GM18867 (cell line): ENCODE results near the gene COL5A1.

Source experiments
- ATAC-seq: cut with Tn5 transposase; IDR thresholded peaks from one replicate; pipeline ENCODE4 v1.9.1; 2021; ENCODE audit warnings: mild to moderate bottlenecking, moderate library complexity; ENCODE audit not compliant: unreplicated experiment

COL5A1 gene

DNA sequence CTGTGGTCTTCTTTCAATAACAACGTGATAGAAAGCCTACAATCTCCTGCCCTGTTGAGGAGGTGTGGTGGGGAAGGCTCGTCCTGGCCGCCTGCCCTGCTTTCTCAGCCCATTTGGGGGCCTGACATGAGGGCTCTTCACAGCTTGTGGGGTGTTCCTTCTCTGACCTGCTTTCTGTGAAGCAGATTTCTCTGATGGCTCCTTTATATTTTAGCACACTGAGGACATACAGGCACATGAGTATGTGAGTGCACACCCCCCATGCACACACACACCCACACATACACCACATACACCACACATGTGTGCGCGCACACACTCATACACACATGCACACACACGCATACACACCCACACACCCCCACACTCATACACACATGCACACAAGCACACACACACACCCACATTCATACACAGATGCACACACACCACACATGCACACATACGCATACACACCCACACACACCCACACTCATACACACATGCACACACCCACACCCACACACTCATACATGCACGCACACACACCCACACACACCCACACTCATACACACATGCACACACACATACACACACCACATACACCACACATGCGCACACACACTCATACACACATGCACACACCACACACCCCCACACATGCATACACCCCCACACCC, 117.5 kb downstream of the COL5A1 start:
- ATAC-seq, result no peak

DNA sequence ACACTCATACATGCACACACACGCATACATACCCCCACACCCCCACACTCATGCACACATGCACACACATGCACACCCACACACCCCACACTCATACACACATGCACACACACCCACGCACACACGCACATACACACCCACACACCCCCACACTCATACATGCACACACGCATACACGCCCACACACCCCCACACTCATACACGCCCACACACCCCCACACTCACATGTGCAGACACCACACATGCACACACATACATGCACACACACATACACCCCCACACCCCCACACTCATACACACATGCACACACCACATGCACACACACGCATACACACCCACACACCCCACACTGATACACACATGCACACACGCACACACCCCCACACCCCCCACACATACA, 118.3 kb downstream of the COL5A1 start:
- no peak for ATAC-seq

DNA sequence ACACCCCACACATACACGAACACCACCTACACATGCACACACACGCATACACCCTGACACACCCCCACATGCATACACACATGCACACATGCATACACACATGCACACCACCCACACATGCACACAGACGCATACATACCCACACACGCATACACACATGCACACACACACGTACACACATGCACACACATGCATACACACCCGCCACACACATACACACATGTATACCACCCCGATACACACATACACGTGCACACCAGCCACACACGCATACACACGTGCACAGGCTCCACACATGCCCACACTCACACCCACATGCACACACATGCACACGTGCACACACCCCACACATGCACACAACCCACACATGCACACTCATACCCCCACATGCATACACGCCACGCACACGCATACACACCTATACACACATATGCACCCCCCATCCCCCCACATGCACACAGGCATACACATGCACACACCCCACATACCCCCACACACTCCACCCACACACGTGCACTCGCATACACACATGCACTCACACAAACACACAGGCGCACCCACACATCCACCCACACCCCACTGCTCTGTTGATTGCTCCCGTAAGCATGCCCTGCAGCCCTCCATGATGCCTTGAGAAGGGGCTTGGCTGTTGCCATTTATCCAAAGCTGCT, 119.3 kb downstream of the COL5A1 start:
- ATAC-seq, result no peak

DNA sequence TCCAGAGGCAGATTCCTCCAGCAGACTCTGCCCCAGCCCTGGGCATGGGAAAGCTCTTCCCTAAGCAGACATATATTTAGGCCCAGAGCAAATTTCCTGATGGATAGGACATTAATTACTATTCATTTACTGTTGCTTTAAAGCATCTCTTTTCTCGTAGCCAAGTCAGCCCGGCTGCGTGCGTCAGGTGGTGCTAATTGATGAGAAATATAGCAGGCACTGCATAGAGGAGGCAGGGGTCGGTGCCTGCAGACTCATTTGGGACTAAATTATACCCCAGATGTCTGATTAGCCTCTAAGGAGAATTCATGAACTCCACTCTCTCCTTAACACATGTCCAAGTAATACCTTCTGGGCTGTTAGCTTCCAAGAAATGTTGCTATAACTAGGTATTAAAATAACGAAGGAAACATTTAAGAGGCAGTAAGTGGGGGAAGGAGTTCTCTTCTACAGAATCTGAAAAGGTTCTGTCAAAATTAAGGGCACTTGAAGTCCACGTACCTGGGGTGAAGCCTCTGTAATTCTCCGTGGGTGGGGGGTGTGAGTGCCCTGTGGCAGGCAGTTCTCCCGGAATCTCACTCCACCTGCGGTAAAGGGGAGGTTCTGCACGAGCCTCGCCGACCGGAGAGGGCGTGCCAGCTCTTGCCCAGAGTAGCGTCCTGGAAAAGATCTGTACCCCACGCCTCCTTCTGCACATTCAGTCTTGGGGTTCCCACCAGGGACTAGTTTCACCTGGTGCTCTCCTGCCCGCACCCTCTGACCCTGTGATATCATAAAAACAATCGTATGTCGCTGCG, 123.1 kb downstream of the COL5A1 start:
- no peak for ATAC-seq

- ATAC-seq, result no peak
These were observed 124.2 kb downstream of the COL5A1 start for GRCh38 chr9:134765785-134766184.

DNA sequence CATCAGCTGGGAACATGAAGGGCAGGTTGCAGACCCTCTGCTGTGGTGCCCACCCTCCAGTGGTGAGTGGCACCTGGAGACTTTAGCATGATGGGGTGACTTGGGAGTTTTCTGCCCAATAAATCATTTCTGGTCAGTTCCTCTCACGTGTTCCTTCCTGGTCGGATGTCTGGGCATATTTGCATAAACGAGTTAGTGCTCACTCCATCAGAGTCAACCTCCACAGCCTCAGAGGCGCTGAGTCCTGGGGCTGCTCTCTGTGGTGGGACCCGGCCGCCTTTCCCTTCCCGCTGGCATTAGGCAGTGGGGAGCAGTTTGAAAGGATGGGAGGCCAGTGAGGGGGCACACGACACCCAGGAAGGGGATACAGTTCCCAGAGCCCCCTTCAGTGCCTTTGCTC, 125.0 kb downstream of the COL5A1 start:
- ATAC-seq, result no peak

GRCh38 chr9:134768332-134768708, 126.7 kb downstream of the COL5A1 start:
- no peak for ATAC-seq

- no peak for ATAC-seq
These were observed 127.2 kb downstream of the COL5A1 start for GRCh38 chr9:134768709-134769351.

GRCh38 chr9:134770972-134771971, 129.7 kb downstream of the COL5A1 start:
- ATAC-seq, result no peak

GRCh38 chr9:134772331-134772730, 130.7 kb downstream of the COL5A1 start:
- no peak for ATAC-seq

DNA sequence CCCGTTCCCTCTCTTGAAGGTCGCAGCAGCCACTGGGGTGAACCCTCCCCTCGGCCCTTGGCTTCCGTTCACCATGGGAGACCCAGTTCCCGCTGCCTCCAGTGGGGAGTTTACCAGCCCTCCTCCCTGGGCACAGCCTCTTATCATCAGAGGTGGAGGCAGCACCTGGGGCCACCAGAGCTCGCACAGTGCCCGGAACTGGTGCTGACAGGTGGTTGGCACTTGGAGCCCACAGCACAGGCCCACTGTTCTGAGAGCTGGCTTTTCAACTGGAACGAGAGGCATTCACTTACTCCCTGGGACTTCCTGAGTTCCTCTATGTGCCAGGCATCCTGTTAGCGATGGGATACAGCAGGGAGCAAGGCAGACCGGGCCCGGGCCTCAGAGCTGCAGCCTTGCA, 132.2 kb downstream of the COL5A1 start:
- no peak for ATAC-seq

DNA sequence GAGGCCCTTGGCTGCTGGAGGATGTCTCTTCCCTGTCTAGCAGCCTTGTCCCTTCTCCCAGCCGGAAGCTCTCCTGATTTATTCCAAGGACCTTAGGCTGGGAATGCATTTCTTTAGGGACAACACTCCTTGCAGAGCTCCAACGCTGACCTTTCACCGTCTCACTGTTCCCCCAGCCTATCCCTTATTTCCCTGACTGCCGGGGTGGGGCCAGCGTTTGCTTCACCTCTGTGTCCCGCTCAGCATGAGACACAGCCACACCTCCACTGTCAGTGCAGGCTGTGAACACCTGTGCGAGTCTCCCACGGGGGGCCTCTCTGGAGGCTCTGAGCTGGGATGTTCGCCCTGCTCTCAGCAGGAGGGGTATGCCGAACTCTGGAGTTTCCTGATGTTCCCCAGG, 132.8 kb downstream of the COL5A1 start:
- ATAC-seq, result no peak

- ATAC-seq, result no peak
These were observed 133.7 kb downstream of the COL5A1 start for GRCh38 chr9:134775081-134775951.

- no peak for ATAC-seq
These were observed 134.6 kb downstream of the COL5A1 start for GRCh38 chr9:134776080-134776796.

DNA sequence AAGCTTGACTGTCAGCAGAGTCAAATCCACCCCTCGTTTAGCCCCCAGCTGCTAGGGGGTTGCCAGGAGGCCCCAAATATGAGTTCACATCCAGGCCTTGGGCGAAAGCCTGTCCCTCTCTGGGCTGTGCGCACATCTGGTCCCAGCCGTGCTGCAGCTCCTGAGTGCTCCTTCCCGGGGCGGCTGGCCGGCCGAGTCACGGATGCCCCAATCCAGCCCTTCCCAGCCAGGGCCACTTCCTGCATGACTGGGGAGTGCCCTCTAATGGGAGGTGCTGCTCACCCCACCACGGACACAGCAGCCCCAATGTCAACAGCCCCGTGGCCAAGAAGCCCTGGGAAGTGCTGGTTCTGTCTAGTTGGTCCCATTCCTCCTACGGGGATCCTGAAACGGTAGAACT, 135.6 kb downstream of the COL5A1 start:
- ATAC-seq, result no peak

DNA sequence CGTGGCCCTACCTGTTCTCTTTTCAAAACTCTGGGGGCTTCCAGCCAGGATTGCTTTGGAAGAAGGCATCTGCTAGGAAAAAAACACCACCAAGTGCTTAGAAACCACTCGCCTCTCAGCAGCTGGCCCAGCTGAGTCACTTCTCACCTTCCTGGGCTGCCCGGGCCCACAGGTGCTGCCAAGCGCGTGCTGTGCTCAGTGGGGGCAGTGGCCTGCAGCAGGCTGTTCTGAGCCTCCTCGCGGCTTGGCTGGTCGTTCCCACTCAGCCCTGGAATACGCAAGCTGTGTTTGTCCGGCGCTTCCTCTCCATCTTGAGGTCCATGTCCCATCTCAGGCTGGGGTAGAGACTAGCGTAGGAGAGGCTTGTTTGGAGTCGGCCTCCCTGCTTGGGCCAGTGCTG, 136.6 kb downstream of the COL5A1 start:
- no peak for ATAC-seq

- no peak for ATAC-seq
These were observed 137.3 kb downstream of the COL5A1 start for GRCh38 chr9:134778841-134779411.

DNA sequence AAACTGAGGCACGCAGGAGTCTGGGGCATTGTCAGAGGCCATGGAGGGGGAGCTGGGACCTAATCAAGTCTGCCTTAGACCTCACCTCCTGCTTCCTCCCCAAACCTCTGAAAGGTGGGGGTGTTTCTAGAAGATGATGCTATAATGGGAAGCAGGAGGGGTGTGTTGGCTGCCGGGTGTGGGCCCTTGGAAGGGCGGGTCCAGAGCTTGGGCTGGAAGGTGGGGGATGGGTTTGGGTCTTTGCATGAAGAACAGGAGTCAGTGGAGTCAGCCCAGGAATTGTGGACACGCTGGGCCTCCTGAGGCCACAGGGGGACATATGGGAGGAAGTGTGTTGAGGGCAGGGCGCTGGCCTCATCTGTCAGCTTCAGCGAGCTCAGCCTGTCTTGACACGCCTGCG, 138.0 kb downstream of the COL5A1 start:
- no peak for ATAC-seq
